Kidney (tissue), 11 donors: ENCODE data around the gene ZNF705A. TPM values are rescaled to one million over a fixed set of nuclear protein-coding genes. Genes with fewer than 3 reads are reported as not detected.
A peak's percentile ranks its signal among the peaks of the same experiment; 100 is the strongest.
"Not testable (repeated sequence)": the region's sequence is repeated elsewhere in the genome, so short reads cannot be mapped to it uniquely, and the experiment has no call there.

Experiments used
- DNase-seq, 5 donors: peaks; one replicate each; pipeline ENCODE4 v3.0.0-alpha.2; 2013 to 2020
- FAIRE-seq: peaks from 2 replicates; lab custom pipeline; 2012; peaks lifted over from hg19 to GRCh38; lab: Jason Lieb, UNC
- H3K27ac ChIP-seq, 2 donors: one replicate each; pipeline ENCODE4 v1.7.0; 2013; ENCODE audit warnings: low read depth in 2 of 2, low read length in 2 of 2, inconsistent platforms in 1 of 2
- H3K27me3 ChIP-seq: one replicate; pipeline ENCODE4 v1.7.1; 2013; ENCODE audit warnings: low read length, inconsistent platforms; ENCODE audit not compliant: control insufficient read depth, insufficient read depth
- H3K36me3 ChIP-seq, 3 donors: one replicate each; pipeline versions ENCODE4 v1.7.0 to v1.7.1; 2013; ENCODE audit warnings: low read length in 3 of 3, control low read depth in 1 of 3, inconsistent platforms in 1 of 3; ENCODE audit not compliant: insufficient read depth in 3 of 3, control insufficient read depth in 2 of 3
- H3K4me1 ChIP-seq, 3 donors: one replicate each; pipeline versions ENCODE4 v1.7.0 to v1.7.1; 2013; ENCODE audit warnings: low read length in 3 of 3, inconsistent platforms in 1 of 3, low read depth in 1 of 3; ENCODE audit not compliant: control insufficient read depth in 2 of 3, insufficient read depth in 2 of 3
- H3K4me3 ChIP-seq, 3 donors: one replicate each; pipeline versions ENCODE4 v1.7.0 to v1.8.1; 2013; ENCODE audit warnings: low read length in 3 of 3, control low read depth in 1 of 3, inconsistent platforms in 1 of 3
- H3K9ac ChIP-seq, 3 donors: one replicate each; pipeline versions ENCODE4 v1.7.0 to v1.7.1; 2013; ENCODE audit warnings: low read length in 3 of 3, control low read depth in 1 of 3, inconsistent platforms in 1 of 3
- H3K9me3 ChIP-seq, 3 donors: one replicate each; pipeline versions ENCODE4 v1.7.0 to v1.7.1; 2013; ENCODE audit warnings: low read length in 3 of 3, control low read depth in 1 of 3, inconsistent platforms in 1 of 3; ENCODE audit not compliant: control insufficient read depth in 2 of 3, insufficient read depth in 1 of 3
- intact Hi-C: fragments of 100-400 bp; cut with DNase I; formaldehyde crosslinking; loops from one replicate; pipeline ENCODE4 v1.11.1; 2022
- polyA plus RNA-seq: library from polyadenylated mRNA; stranded (reverse); fragments of 350-450 nt; fragmentation: Illumina TruSeq; extraction: RNeasy Lipid Tissue Mini Kit (QIAGEN cat#74804); gene quantifications from one replicate; pipeline ENCODE4 v1.2.3, GENCODE V29; 2014; ENCODE audit warnings: low read depth, low replicate concordance; ENCODE audit not compliant: insufficient read depth
- total RNA-seq: library from RNA; stranded (reverse); fragmentation: NEBNext Ultra II Directional; extraction: Animal tissue kit (Norgen Biotek cat#: 25700); gene quantifications from one replicate; pipeline ENCODE4 v1.2.1, GENCODE V29; 2021
- donor health status: control.
- donor health status: control.
- donor health status: DM: yes; HTN: yes; CAD: no.
- donor health status: Normal renal cell carcinoma (clear cell type).

ZNF705A gene
- total and polyA plus RNA-seq, 2 donors from 2014 or later, result not detected

GRCh38 chr12:8183346-8183745 is 26.5 kb downstream of the ZNF705A start:
- H3K9ac ChIP-seq, intact Hi-C loops, H3K4me3 ChIP-seq, FAIRE-seq, H3K36me3 ChIP-seq, H3K9me3 ChIP-seq, DNase-seq, H3K4me1 ChIP-seq, H3K27ac ChIP-seq, H3K27me3 ChIP-seq: not testable (repeated sequence)

- H3K4me3 ChIP-seq, H3K9ac ChIP-seq, H3K36me3 ChIP-seq, intact Hi-C loops, H3K9me3 ChIP-seq, H3K4me1 ChIP-seq, H3K27me3 ChIP-seq, H3K27ac ChIP-seq, FAIRE-seq: not testable (repeated sequence)
- peak in 1 of 5 donors; percentile 61 for DNase-seq
These were observed 27.4 kb downstream of the ZNF705A start for GRCh38 chr12:8184206-8184605.

- H3K9ac ChIP-seq, FAIRE-seq, H3K9me3 ChIP-seq, H3K4me3 ChIP-seq, H3K4me1 ChIP-seq, H3K27me3 ChIP-seq, H3K27ac ChIP-seq, intact Hi-C loops, DNase-seq, H3K36me3 ChIP-seq: not testable (repeated sequence)
These were observed 31.3 kb downstream of the ZNF705A start for GRCh38 chr12:8188088-8188487.

- DNase-seq, H3K4me1 ChIP-seq, H3K27me3 ChIP-seq, H3K9ac ChIP-seq, intact Hi-C loops, H3K9me3 ChIP-seq, FAIRE-seq, H3K36me3 ChIP-seq, H3K4me3 ChIP-seq, H3K27ac ChIP-seq: not testable (repeated sequence)
These were observed 41.0 kb downstream of the ZNF705A start for GRCh38 chr12:8197685-8198308.

- H3K9ac ChIP-seq, H3K9me3 ChIP-seq, H3K27me3 ChIP-seq, H3K27ac ChIP-seq, H3K4me3 ChIP-seq, H3K36me3 ChIP-seq, FAIRE-seq, intact Hi-C loops, H3K4me1 ChIP-seq: not testable (repeated sequence)
- DNase-seq, result peak in 3 of 5 donors; percentile 14 to 30 (median 19)
These were observed 62.0 kb downstream of the ZNF705A start for GRCh38 chr12:8218711-8219382.

- H3K4me1 ChIP-seq, DNase-seq, H3K9me3 ChIP-seq, H3K27me3 ChIP-seq, FAIRE-seq, intact Hi-C loops, H3K27ac ChIP-seq, H3K36me3 ChIP-seq, H3K9ac ChIP-seq, H3K4me3 ChIP-seq: not testable (repeated sequence)
These were observed 64.6 kb downstream of the ZNF705A start for GRCh38 chr12:8221375-8221774.

- intact Hi-C loops, H3K4me1 ChIP-seq, DNase-seq, H3K27me3 ChIP-seq, H3K4me3 ChIP-seq, H3K27ac ChIP-seq, H3K36me3 ChIP-seq, FAIRE-seq, H3K9me3 ChIP-seq, H3K9ac ChIP-seq: not testable (repeated sequence)
These were observed 65.0 kb downstream of the ZNF705A start for GRCh38 chr12:8221844-8222243.

- intact Hi-C loops, H3K4me3 ChIP-seq, H3K9me3 ChIP-seq, H3K27ac ChIP-seq, H3K36me3 ChIP-seq, FAIRE-seq, H3K9ac ChIP-seq, H3K4me1 ChIP-seq, DNase-seq, H3K27me3 ChIP-seq: not testable (repeated sequence)
These were observed 65.5 kb downstream of the ZNF705A start for GRCh38 chr12:8222303-8222702.
